WI38 (cell line): ENCODE data around the gene MRTFA.

Experiments used
- H3K4me3 ChIP-seq: 2 replicates; pipeline ENCODE4 v1.5.1; 2011; ENCODE audit warnings: low read depth, mild to moderate bottlenecking, control low read depth, low read length
- CTCF ChIP-seq: IDR thresholded peaks from 2 replicates; pipeline ENCODE4 v1.5.1; 2012; ENCODE audit warnings: low read depth, mild to moderate bottlenecking, control low read depth, low read length

MRTFA gene

GRCh38 chr22:40636380-40637182 lies at the start of gene MRTFA:
Gene MRTFA (minus strand): TSS chr22:40636719.
- TF ChIP-seq CTCF: no peak

GRCh38 chr22:40685406-40685805 lies 48.9 kb upstream of the MRTFA start:
- H3K4me3 ChIP-seq: no peak overlapping the region
- no peak for TF ChIP-seq CTCF

More at GRCh38 chr22:40636380-40637182, at the start of gene MRTFA:
- peak within 1 kb of the TSS; percentile 95 for H3K4me3 ChIP-seq

DNA sequence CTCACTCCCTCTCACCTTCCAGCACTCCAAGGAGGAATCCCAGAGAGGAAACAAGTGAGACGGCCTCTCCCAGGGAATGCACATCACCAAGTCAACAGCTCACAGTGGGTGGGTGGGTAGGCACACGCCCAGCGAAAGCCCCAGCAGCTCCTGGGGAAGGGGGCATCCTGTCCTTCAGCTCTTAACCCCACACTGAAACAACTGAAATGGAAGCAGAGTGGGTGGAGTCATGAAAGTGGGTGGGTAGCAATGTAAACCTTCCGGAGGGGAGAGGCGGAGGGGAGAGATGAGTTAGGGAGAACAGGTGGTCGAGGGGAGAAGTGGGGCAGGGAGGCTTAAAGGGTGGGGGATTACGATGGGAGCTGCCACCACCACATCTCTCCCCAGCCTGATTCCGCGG lies 48.2 kb upstream of the MRTFA start:
- TF ChIP-seq CTCF: no peak
- no peak overlapping the region for H3K4me3 ChIP-seq

DNA sequence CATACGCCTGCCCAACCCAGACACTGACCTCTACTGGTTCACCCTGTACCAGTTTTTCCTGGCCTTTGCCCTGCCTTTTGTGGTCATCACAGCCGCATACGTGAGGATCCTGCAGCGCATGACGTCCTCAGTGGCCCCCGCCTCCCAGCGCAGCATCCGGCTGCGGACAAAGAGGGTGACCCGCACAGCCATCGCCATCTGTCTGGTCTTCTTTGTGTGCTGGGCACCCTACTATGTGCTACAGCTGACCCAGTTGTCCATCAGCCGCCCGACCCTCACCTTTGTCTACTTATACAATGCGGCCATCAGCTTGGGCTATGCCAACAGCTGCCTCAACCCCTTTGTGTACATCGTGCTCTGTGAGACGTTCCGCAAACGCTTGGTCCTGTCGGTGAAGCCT lies 44.9 kb upstream of the MRTFA start:
- H3K4me3 ChIP-seq: no peak overlapping the region
- TF ChIP-seq CTCF: no peak

DNA sequence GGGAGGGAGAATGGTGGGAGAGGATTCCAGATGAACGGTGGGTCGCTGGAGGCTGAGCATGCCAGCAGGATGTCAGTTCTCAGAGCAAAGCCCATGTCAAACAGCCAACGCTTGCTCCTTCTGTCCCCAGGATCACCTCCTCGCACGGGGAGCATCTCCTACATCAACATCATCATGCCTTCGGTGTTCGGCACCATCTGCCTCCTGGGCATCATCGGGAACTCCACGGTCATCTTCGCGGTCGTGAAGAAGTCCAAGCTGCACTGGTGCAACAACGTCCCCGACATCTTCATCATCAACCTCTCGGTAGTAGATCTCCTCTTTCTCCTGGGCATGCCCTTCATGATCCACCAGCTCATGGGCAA lies 44.3 kb upstream of the MRTFA start:
- TF ChIP-seq CTCF: no peak
- no peak overlapping the region for H3K4me3 ChIP-seq

GRCh38 chr22:40679964-40680818 lies 43.7 kb upstream of the MRTFA start:
- no peak overlapping the region for H3K4me3 ChIP-seq
- no peak for TF ChIP-seq CTCF

DNA sequence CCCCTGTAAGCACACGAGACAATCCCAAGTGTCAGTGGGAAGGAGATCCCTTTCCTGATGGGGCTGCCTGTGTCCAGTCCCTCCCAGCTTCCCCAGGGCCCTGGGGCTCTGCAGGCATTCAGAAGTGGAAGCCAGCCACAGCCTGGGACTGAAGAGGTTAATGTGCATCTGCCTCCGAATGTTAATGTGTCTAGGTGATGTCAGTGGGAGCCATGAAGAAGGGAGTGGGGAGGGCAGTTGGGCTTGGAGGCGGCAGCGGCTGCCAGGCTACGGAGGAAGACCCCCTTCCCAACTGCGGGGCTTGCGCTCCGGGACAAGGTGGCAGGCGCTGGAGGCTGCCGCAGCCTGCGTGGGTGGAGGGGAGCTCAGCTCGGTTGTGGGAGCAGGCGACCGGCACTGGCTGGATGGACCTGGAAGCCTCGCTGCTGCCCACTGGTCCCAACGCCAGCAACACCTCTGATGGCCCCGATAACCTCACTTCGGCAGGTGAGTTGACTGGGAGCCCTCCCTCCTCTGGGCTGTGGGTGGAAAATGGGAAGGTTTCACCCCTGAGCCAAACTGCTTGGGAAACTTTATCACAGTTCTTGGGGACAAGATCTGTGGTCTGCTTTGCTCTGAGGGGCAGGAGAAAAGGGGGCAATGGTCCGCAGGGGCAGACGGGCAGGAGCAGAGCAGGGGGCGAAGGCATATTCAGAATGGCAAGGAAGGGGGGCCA lies 42.9 kb upstream of the MRTFA start, which contains the start of gene MCHR1:
TSS of gene MCHR1 (plus strand) at position 236 of the 715 bp plus-strand sequence. CDS start at position 405, 169 bp downstream.
- peak within 1 kb of the TSS; percentile 25; the same call in 1 of the 2 replicates for H3K4me3 ChIP-seq

More for the DNA sequence above, 42.9 kb upstream of the MRTFA start, which contains the start of gene MCHR1:
- TF ChIP-seq CTCF: no peak
